Heart right ventricle (tissue), 16 donors: Measurements from ENCODE around the gene GINM1. TPM values are rescaled to one million over a fixed set of nuclear protein-coding genes. Genes with fewer than 3 reads are reported as not detected.

Source experiments
- ATAC-seq, 8 donors: fragments of 200-7000 bp; cut with Tn5 transposase; one replicate each; pipeline ENCODE4 v1.9.1; 2020; ENCODE audit warnings: mild to moderate bottlenecking in 8 of 8, moderate library complexity in 8 of 8, moderate number of reproducible peaks in 1 of 8
- DNase-seq, 2 donors: peaks; one replicate each; pipeline ENCODE4 v3.0.0-alpha.2; 2020
- H3K27ac ChIP-seq, 10 donors: fragments of 200-600 bp; sonication (generic) in 2 of 10; one replicate each; pipeline versions ENCODE4 v1.5.0 to v1.8.0; 2020 to 2022; ENCODE audit warnings: mild to moderate bottlenecking in 3 of 10
- H3K27me3 ChIP-seq, 7 donors: fragments of 200-600 bp; one replicate each; pipeline ENCODE4 v1.8.0; 2021 to 2022; ENCODE audit warnings: mild to moderate bottlenecking in 2 of 7
- H3K36me3 ChIP-seq, 9 donors: fragments of 200-600 bp; sonication (generic) in 1 of 9; one replicate each; pipeline versions ENCODE4 v1.5.0 to v1.8.0; 2020 to 2022; ENCODE audit warnings: mild to moderate bottlenecking in 2 of 9
- H3K4me1 ChIP-seq, 9 donors: fragments of 200-600 bp; sonication (generic) in 1 of 9; one replicate each; pipeline versions ENCODE4 v1.5.0 to v1.8.0; 2020 to 2022; ENCODE audit warnings: mild to moderate bottlenecking in 4 of 9
- H3K4me3 ChIP-seq, 10 donors: fragments of 200-600 bp; sonication (generic) in 2 of 10; one replicate each; pipeline versions ENCODE4 v1.5.0 to v1.8.0; 2020 to 2022; ENCODE audit warnings: mild to moderate bottlenecking in 7 of 10, moderate library complexity in 2 of 10
- H3K9me3 ChIP-seq, 11 donors: fragments of 200-600 bp in 10 of 11; sonication (generic) in 2 of 11; one replicate each; pipeline versions ENCODE4 v1.5.0 to v1.8.0; 2013 to 2022; ENCODE audit warnings: mild to moderate bottlenecking in 2 of 11, control low read depth in 1 of 11, moderate library complexity in 1 of 11
- CTCF ChIP-seq, 9 donors: fragments of 200-600 bp; sonication (generic) in 2 of 9; IDR thresholded peaks; one replicate each; pipeline versions ENCODE4 v1.5.0 to v1.8.0; 2021 to 2022; ENCODE audit warnings: antibody characterized with exemption in 9 of 9, mild to moderate bottlenecking in 5 of 9, moderate library complexity in 1 of 9
- WGBS, 2 donors: extraction: QIAGEN DNeasy Blood & Tissue Kit; methylation state at CpG; one replicate each; pipeline ENCODE4 v1.1.7; 2013; ENCODE audit warnings: inconsistent platforms in 1 of 2; 5-methylcytosine and 5-hydroxymethylcytosine counted together
- intact Hi-C, 10 donors: fragments of 100-400 bp; cut with DNase I; formaldehyde crosslinking; loops; one replicate each; pipeline versions ENCODE4 v1.11.1 to v1.14.2; 2022
- long read RNA-seq, 3 donors: library from polyadenylated mRNA; unstranded; transcript quantifications; one replicate each; pipeline ENCODE4 v2.0.0, GENCODE V29; 2020 to 2021
- polyA plus RNA-seq, 2 donors: library from polyadenylated mRNA; stranded (reverse); fragments of 200-250 nt; gene quantifications; one replicate each; pipeline ENCODE4 v1.2.3, GENCODE V29; 2013
- total RNA-seq, 10 donors: library from RNA; stranded (reverse); fragmentation: NEBNext Ultra II Directional in 3 of 10; extraction: Animal tissue kit (Norgen Biotek cat#: 25700) in 3 of 10; gene quantifications; one replicate each; pipeline versions ENCODE4 v1.2.1 to v1.2.4, GENCODE V29; 2021 to 2023
- donor health status: Arrhythmogenic right ventricular cardiomyopathy.
- donor health status: ischemic (EF 13 %, LVEDD 7.1; RV severe dilation, severe dysfunction).
- donor health status: healthy with polysubstance abuse.
- donor health status: DM: no; HTN: yes; CAD: no.
- donor health status: DM: no; HTN: no; CAD: no.
- donor health status: ischemic (EF 25% LVEDD 6.9; RV normal size, moderate dysfunction).
- donor health status: ischemic (EF 25% LVEDD 5.7; RV mildly dilated, moderate dysfunction).
- donor health status: healthy.
- donor health status: DM: yes; HTN: yes; CAD: no.
- donor health status: Ischemic cardiomyopathy.
- donor health status: ischemic (EF 35%, LVEDD 5.7; RV mildly dilated, moderate dysfunction).
- donor health status: nonischemic (EF 11% LVEDD 7.7; RV severe dilation, severe dysfunction).
- donor health status: DM: yes; HTN: yes; CAD: no.
- donor health status: PGD.
- donor health status: ischemic (EF 29% LVEDD 5.4; RV normal size, mild dysfunction).
- donor health status: nonischemic (EF 23%, LVEDD 6.1; RV moderate dilation, normal function).

The GINM1 gene, protein sequence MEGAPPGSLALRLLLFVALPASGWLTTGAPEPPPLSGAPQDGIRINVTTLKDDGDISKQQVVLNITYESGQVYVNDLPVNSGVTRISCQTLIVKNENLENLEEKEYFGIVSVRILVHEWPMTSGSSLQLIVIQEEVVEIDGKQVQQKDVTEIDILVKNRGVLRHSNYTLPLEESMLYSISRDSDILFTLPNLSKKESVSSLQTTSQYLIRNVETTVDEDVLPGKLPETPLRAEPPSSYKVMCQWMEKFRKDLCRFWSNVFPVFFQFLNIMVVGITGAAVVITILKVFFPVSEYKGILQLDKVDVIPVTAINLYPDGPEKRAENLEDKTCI
- total RNA-seq (10 to 100 TPM; 48.6 to 59.3 (median 55.7) TPM), polyA plus RNA-seq (10 to 100 TPM; 26.8 to 46.1 TPM)
- long read RNA-seq, donor 1, transcript GINM1-201 (8 exons, 2,024 nt): major isoform, 85 of 93 reads
- long read RNA-seq, donor 1, partial matches to known transcripts: 3 of 93 reads
- long read RNA-seq, donor 1, other reads (novel, unspliced or antisense): 5 of 93 reads
- long read RNA-seq, donor 2, transcript GINM1-201 (8 exons, 2,024 nt): major isoform, 91 of 101 reads
- long read RNA-seq, donor 2, partial matches to known transcripts: 4 of 101 reads
- long read RNA-seq, donor 2, other reads (novel, unspliced or antisense): 6 of 101 reads
- long read RNA-seq, donor 3, transcript GINM1-201 (8 exons, 2,024 nt): major isoform, 151 of 182 reads
- long read RNA-seq, donor 3, partial matches to known transcripts: 8 of 182 reads
- long read RNA-seq, donor 3, other reads (novel, unspliced or antisense): 23 of 182 reads

GRCh38 chr6:149565527-149566409 is at the start of gene GINM1:
Gene GINM1 (plus strand): TSS chr6:149566375. CDS start chr6:149566415, 40 bp downstream.
- Histone ChIP-seq H3K36me3 (no peaks in the 10 kb centered on the region), H3K27ac (peak within 1 kb of the TSS; percentile 44 to 97 (median 95)), H3K4me3 (peak within 1 kb of the TSS; percentile 80 to 100 (median 98)), H3K27me3 (no peaks in the 10 kb centered on the region), H3K9me3 (no peaks in the 10 kb centered on the region), H3K4me1 (peaks cover 0 to 35% (median 20%) of the 10 kb centered on the region in 9 donors)
- ATAC-seq (peak; percentile 96 to 98 (median 98)), DNase-seq (peak; percentile 93 to 97)
- TF ChIP-seq CTCF (IDR thresholded peaks at IDR 0.05): peak in 8 of 9 donors; percentile 41 to 81 (median 64)
- 0% methylated on average over 56 to 57 of the region's 59 CpGs for WGBS, 2 donors
- intact Hi-C loops: loop anchor here in 3 of 10 donors (1.0 to 10.0 kb wide), 4 partner anchors 19 to 362 kb away; partner anchors contain the start of genes LATS1 (in 2 of the 3), KATNA1 (in 1 of the 3) and PPIL4 (in 1 of the 3)

DNA sequence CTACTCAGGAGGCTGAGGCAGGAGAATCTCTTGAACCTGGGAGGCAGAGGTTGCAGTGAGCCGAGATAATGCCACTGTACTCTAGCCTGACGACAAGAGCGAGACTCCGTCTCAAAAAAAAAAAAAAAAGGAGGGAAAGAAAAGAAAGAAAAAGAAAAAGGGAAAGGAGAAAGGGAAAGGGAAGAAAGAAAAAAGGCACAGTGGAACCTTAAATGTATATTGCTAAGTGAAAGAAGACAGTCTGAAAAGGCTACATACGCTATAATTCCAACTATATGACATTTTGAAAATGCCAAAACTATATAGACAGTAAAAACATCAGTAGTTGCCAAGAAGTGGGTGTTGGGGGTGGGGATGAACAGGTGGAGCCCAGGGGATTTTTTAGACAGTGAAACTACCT is 36.5 kb upstream of the GINM1 start:
- Histone ChIP-seq H3K4me3 (no peak overlapping the region), H3K27me3 (no peaks in the 10 kb centered on the region), H3K36me3 (peaks cover 0 to 100% (median 70%) of the 10 kb centered on the region in 9 donors), H3K4me1 (no peaks in the 10 kb centered on the region), H3K27ac (no peak overlapping the region), H3K9me3 (no peaks in the 10 kb centered on the region)
- ATAC-seq (no peak), DNase-seq (no peak)
- TF ChIP-seq CTCF (IDR thresholded peaks at IDR 0.05): no peak
- intact Hi-C loops: no loop called here
- WGBS, 2 donors: 96 to 97% methylated on average over 5 of the region's 5 CpGs

DNA sequence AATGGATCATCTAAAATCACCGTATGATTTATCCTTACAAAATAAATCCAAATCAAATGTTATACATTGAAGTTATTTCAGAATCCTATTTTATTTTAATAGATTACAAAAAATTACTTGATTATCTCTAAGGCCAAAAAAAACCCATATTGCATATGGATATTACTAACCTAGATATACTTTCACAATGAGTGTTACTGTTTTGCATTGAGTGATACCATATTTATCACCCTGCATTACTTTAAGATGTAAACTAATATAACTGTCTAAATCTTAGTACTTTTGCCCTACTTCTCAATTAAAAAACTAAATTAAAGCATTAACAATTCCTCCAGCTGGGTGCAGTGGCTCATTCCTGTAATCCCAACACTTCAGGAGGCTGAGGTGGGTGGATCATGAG is 31.4 kb upstream of the GINM1 start:
- Histone ChIP-seq H3K36me3 (peaks cover 0 to 100% (median 81%) of the 10 kb centered on the region in 9 donors), H3K9me3 (no peaks in the 10 kb centered on the region), H3K27ac (no peak overlapping the region), H3K4me1 (no peaks in the 10 kb centered on the region), H3K4me3 (no peak overlapping the region), H3K27me3 (no peaks in the 10 kb centered on the region)
- DNase-seq: no peak
- intact Hi-C loops: no loop called here
- WGBS, 2 donors: 95 to 97% methylated on average over 1 of the region's 1 CpG
- ATAC-seq: no peak
- no peak for TF ChIP-seq CTCF (IDR thresholded peaks at IDR 0.05)
